Esophagus squamous epithelium (tissue), 5 donors: ENCODE results near the gene LDB3. TPM values are rescaled to one million over a fixed set of nuclear protein-coding genes. Genes with fewer than 3 reads are reported as not detected.
A peak's percentile ranks its signal among the peaks of the same experiment; 100 is the strongest.
"Not testable (repeated sequence)": the region's sequence is repeated elsewhere in the genome, so short reads cannot be mapped to it uniquely, and the experiment has no call there.

Experiments used
- DNase-seq: peaks from one replicate; lab custom pipeline; 2025; lab: John Stamatoyannopoulos, UW
- H3K27ac ChIP-seq, 4 donors: fragments of 200-600 bp; sonication (generic); one replicate each; pipeline ENCODE4 v1.5.1; 2016 to 2019; ENCODE audit warnings: mild to moderate bottlenecking in 1 of 4
- H3K27me3 ChIP-seq, 4 donors: fragments of 200-600 bp; sonication (generic); 1 replicate in 3 of 4; 2 replicates in 1 of 4; pipeline versions ENCODE4 v1.5.1 to v1.6.0; 2017 to 2021; ENCODE audit warnings: antibody characterized with exemption in 1 of 4
- H3K36me3 ChIP-seq, 3 donors: fragments of 200-600 bp; sonication (generic); one replicate each; pipeline ENCODE4 v1.5.1; 2016 to 2019
- H3K4me1 ChIP-seq, 3 donors: fragments of 200-600 bp; sonication (generic); one replicate each; pipeline ENCODE4 v1.5.1; 2017 to 2019
- H3K4me3 ChIP-seq, 4 donors: fragments of 200-600 bp; sonication (generic); 1 replicate in 3 of 4; 2 replicates in 1 of 4; pipeline ENCODE4 v1.5.1; 2016 to 2019; ENCODE audit warnings: mild to moderate bottlenecking in 2 of 4, moderate library complexity in 1 of 4
- H3K9me3 ChIP-seq, 3 donors: fragments of 200-600 bp; sonication (generic); one replicate each; pipeline ENCODE4 v1.5.1; 2016 to 2019
- POLR2A ChIP-seq, 4 donors: fragments of 450-650 bp; IDR thresholded peaks; one replicate each; pipeline ENCODE4 v1.6.1; 2017; ENCODE audit warnings: antibody characterized with exemption in 4 of 4, mild to moderate bottlenecking in 4 of 4, moderate library complexity in 3 of 4
- WGBS, 2 donors: methylation state at CpG; one replicate each; pipeline ENCODE4 v1.1.5; 2018; 5-methylcytosine and 5-hydroxymethylcytosine counted together
- intact Hi-C: fragments of 100-400 bp; cut with DNase I; formaldehyde crosslinking; loops from one replicate; pipeline ENCODE4 v1.15.0; 2022
- total RNA-seq, 4 donors: library from RNA; depleted of rRNA; stranded (reverse); fragments of >200 nt; gene quantifications; one replicate each; pipeline ENCODE4 v1.1.0, GENCODE V29; 2016
- TF ChIP-seq, protein P1 (sequence below), 6 experiments: fragments of 450-650 bp in 4 of 6; fragments of 200-600 bp in 2 of 6; sonication (generic) in 2 of 6; IDR thresholded peaks; one replicate each; pipeline ENCODE4 v1.5.1; 2016 to 2019; ENCODE audit warnings: antibody characterized with exemption in 6 of 6, mild to moderate bottlenecking in 4 of 6, moderate library complexity in 4 of 6
- donor health status: DM: yes; HTN: yes; CAD: no.

Gene LDB3
- total RNA-seq, 4 donors from 2014 or later: 0.09 to 3.4 (median 0.35) TPM

- H3K9me3 ChIP-seq: no peaks in the 10 kb centered on the region
- H3K27me3 ChIP-seq: peaks cover 0 to 28% (median 0%) of the 10 kb centered on the region in 4 donors
- no peak overlapping the region for H3K4me3 ChIP-seq
- TF ChIP-seq, protein P1, sequence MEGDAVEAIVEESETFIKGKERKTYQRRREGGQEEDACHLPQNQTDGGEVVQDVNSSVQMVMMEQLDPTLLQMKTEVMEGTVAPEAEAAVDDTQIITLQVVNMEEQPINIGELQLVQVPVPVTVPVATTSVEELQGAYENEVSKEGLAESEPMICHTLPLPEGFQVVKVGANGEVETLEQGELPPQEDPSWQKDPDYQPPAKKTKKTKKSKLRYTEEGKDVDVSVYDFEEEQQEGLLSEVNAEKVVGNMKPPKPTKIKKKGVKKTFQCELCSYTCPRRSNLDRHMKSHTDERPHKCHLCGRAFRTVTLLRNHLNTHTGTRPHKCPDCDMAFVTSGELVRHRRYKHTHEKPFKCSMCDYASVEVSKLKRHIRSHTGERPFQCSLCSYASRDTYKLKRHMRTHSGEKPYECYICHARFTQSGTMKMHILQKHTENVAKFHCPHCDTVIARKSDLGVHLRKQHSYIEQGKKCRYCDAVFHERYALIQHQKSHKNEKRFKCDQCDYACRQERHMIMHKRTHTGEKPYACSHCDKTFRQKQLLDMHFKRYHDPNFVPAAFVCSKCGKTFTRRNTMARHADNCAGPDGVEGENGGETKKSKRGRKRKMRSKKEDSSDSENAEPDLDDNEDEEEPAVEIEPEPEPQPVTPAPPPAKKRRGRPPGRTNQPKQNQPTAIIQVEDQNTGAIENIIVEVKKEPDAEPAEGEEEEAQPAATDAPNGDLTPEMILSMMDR (IDR thresholded peaks at IDR 0.05): no peak
- TF ChIP-seq POLR2A (IDR thresholded peaks at IDR 0.05): no peak
- H3K27ac ChIP-seq: peak overlapping the region; percentile 54 to 84 (median 82)
- no peaks in the 10 kb centered on the region for H3K36me3 ChIP-seq
- H3K4me1 ChIP-seq: peaks cover 0 to 16% (median 7%) of the 10 kb centered on the region in 3 donors
- no peak for DNase-seq
- intact Hi-C loops: no loop called here
- WGBS, 2 donors: 45 to 51% methylated on average over 3 to 4 of the region's 4 CpGs
These were observed 66.1 kb downstream of the LDB3 start for GRCh38 chr10:86734207-86734988.

DNA sequence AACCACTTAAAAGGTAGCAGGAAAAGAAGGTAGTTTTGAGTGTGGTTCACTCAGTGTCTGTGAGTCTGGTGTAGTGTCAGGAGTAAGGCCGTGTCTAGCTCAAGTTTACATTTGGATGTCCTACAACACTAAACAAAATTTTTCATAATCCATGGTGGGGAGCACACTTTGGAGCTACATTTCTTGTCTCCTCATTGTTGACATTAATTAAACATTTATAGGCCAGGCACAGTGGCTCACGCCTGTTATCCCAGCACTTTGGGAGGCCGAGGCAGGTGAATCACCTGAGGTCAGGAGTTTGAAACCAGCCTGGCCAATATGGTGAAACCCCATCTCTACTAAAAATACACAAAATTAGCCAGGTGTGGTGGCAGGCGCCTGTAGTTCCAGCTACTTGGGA, 67.0 kb downstream of the LDB3 start:
- H3K9me3 ChIP-seq, H3K4me3 ChIP-seq, H3K36me3 ChIP-seq, intact Hi-C loops, DNase-seq: not testable (repeated sequence)
- peak overlapping the region in 3 of 4 donors; percentile 52 to 84 (median 80) for H3K27ac ChIP-seq
- H3K4me1 ChIP-seq: peaks cover 0 to 16% (median 7%) of the 10 kb centered on the region in 3 donors
- 78 to 80% methylated on average over 3 to 4 of the region's 4 CpGs for WGBS, 2 donors
- peaks cover 0 to 24% (median 0%) of the 10 kb centered on the region in 4 donors for H3K27me3 ChIP-seq

DNA sequence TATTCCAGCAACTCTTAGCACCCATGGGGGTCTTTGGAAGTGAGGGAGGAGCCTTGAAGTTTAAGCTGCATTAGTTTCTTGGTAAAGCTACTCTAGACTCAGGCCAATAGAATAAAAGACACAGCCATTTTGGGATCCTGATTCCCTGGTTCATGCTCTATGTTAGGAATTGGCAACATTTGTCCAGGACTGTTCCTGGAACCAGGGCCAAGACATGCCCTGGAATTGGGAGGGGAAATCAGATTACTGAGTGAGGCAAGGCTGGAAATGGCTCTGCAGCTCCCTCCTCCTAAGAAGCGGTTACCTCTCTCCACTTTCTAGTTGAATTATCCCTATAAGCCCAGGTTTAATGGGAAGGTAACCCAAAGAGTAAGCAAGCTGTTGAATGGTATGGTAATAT, 73.9 kb downstream of the LDB3 start:
- intact Hi-C loops: no loop called here
- 80 to 100% methylated on average over 1 of the region's 1 CpG for WGBS, 2 donors
- TF ChIP-seq, protein P1 (IDR thresholded peaks at IDR 0.05): no peak
- no peak for TF ChIP-seq POLR2A (IDR thresholded peaks at IDR 0.05)

GRCh38 chr10:86744067-86744725, 75.9 kb downstream of the LDB3 start:
- DNase-seq: no peak
- H3K27me3 ChIP-seq: peaks cover 0 to 42% (median 0%) of the 10 kb centered on the region in 4 donors
- H3K36me3 ChIP-seq: no peaks in the 10 kb centered on the region
- WGBS, 2 donors: 51 to 66% methylated on average over 6 of the region's 7 CpGs
- H3K9me3 ChIP-seq: no peaks in the 10 kb centered on the region
- peak overlapping the region in 3 of 4 donors; percentile 42 to 51 (median 50) for H3K27ac ChIP-seq
- intact Hi-C loops: no loop called here
- H3K4me3 ChIP-seq: no peak overlapping the region
- peaks cover 0 to 17% (median 3%) of the 10 kb centered on the region in 3 donors for H3K4me1 ChIP-seq
- TF ChIP-seq POLR2A (IDR thresholded peaks at IDR 0.05): no peak
- TF ChIP-seq, protein P1 (IDR thresholded peaks at IDR 0.05): no peak

More for the DNA sequence above, 73.9 kb downstream of the LDB3 start:
- Histone ChIP-seq H3K27me3 (peaks cover 0 to 38% (median 0%) of the 10 kb centered on the region in 4 donors), H3K27ac (no peak overlapping the region), H3K4me1 (peaks cover 0 to 8% (median 0%) of the 10 kb centered on the region in 3 donors), H3K9me3 (no peaks in the 10 kb centered on the region), H3K4me3 (no peak overlapping the region), H3K36me3 (no peaks in the 10 kb centered on the region)
- no peak for DNase-seq

- Histone ChIP-seq H3K4me3 (no peak overlapping the region), H3K9me3 (no peaks in the 10 kb centered on the region), H3K27me3 (peaks cover 0 to 31% (median 0%) of the 10 kb centered on the region in 4 donors), H3K36me3 (no peaks in the 10 kb centered on the region), H3K4me1 (peaks cover 0 to 27% (median 3%) of the 10 kb centered on the region in 3 donors), H3K27ac (no peak overlapping the region)
- intact Hi-C loops: no loop called here
- TF ChIP-seq POLR2A (IDR thresholded peaks at IDR 0.05): no peak
- TF ChIP-seq, protein P1 (IDR thresholded peaks at IDR 0.05): no peak
- WGBS, 2 donors: 31 to 39% methylated on average over 7 of the region's 7 CpGs
- DNase-seq: no peak
These were observed 79.7 kb downstream of the LDB3 start for GRCh38 chr10:86747796-86748581.
